Immature natural killer cell (primary cell): ENCODE measurements around the gene DBT. TPM values are rescaled to one million over a fixed set of nuclear protein-coding genes. Genes with fewer than 3 reads are reported as not detected.
A peak's percentile ranks its signal among the peaks of the same experiment; 100 is the strongest.
"Not testable (repeated sequence)": the region's sequence is repeated elsewhere in the genome, so short reads cannot be mapped to it uniquely, and the experiment has no call there.

Experiments
- DNase-seq, 3 donors: peaks; one replicate each; pipeline ENCODE4 v3.0.0; 2022; ENCODE audit warnings: mixed read lengths in 1 of 3
- H3K27ac Mint-ChIP-seq, 6 donors: one replicate each; pipeline ENCODE4 v1.8.0; 2020; ENCODE audit warnings: mixed read lengths in 6 of 6, mild to moderate bottlenecking in 5 of 6, inconsistent platforms in 4 of 6, moderate library complexity in 3 of 6
- H3K27me3 Mint-ChIP-seq, 3 donors: one replicate each; pipeline ENCODE4 v1.8.0; 2020 to 2021; ENCODE audit warnings: low read depth in 3 of 3, mild to moderate bottlenecking in 3 of 3, mixed read lengths in 3 of 3, moderate library complexity in 3 of 3, inconsistent platforms in 1 of 3
- H3K36me3 Mint-ChIP-seq, 3 donors: one replicate each; pipeline ENCODE4 v1.8.0; 2020; ENCODE audit warnings: mixed read lengths in 3 of 3, inconsistent platforms in 2 of 3, mild to moderate bottlenecking in 2 of 3
- H3K4me1 Mint-ChIP-seq, 2 donors: one replicate each; pipeline ENCODE4 v1.8.0; 2020; ENCODE audit warnings: inconsistent platforms in 2 of 2, mild to moderate bottlenecking in 2 of 2, mixed read lengths in 2 of 2, moderate library complexity in 1 of 2
- H3K4me3 Mint-ChIP-seq, 5 donors: one replicate each; pipeline ENCODE4 v1.8.0; 2020; ENCODE audit warnings: mild to moderate bottlenecking in 5 of 5, mixed read lengths in 5 of 5, inconsistent platforms in 3 of 5, moderate library complexity in 3 of 5
- H3K9me3 Mint-ChIP-seq, 6 donors: one replicate each; pipeline ENCODE4 v1.8.0; 2020; ENCODE audit warnings: mild to moderate bottlenecking in 6 of 6, mixed read lengths in 6 of 6, inconsistent platforms in 4 of 6, moderate library complexity in 3 of 6
- polyA plus RNA-seq, 3 donors: library from polyadenylated mRNA; unstranded; fragments of 300-500 nt; fragmentation: Illumina TruSeq; gene quantifications; one replicate each; pipeline ENCODE4 v1.2.3, GENCODE V29; 2021

The DBT gene
- polyA plus RNA-seq, 3 donors from 2014 or later, result 0.43 to 7.0 (median 3.5) TPM

GRCh38 chr1:100206301-100206700, 43.3 kb downstream of the DBT start:
- Mint-ChIP-seq H3K36me3 (peaks cover 41 to 58% (median 43%) of the 10 kb centered on the region in 3 donors), H3K4me1 (peaks cover 0 to 3% of the 10 kb centered on the region in 2 donors), H3K4me3 (no peak overlapping the region), H3K27ac (no peak overlapping the region), H3K27me3 (no peaks in the 10 kb centered on the region), H3K9me3 (no peaks in the 10 kb centered on the region)
- DNase-seq, result no peak

GRCh38 chr1:100205593-100205992, 44.0 kb downstream of the DBT start:
- not testable (repeated sequence) for H3K4me1 Mint-ChIP-seq, H3K27me3 Mint-ChIP-seq, H3K4me3 Mint-ChIP-seq, H3K9me3 Mint-ChIP-seq, H3K27ac Mint-ChIP-seq, DNase-seq
- peaks cover 46 to 58% (median 48%) of the 10 kb centered on the region in 3 donors for H3K36me3 Mint-ChIP-seq

- not testable (repeated sequence) for DNase-seq, H3K4me1 Mint-ChIP-seq, H3K9me3 Mint-ChIP-seq, H3K4me3 Mint-ChIP-seq, H3K27ac Mint-ChIP-seq, H3K27me3 Mint-ChIP-seq
- H3K36me3 Mint-ChIP-seq, result peaks cover 46 to 58% (median 49%) of the 10 kb centered on the region in 3 donors
These were observed 44.5 kb downstream of the DBT start for GRCh38 chr1:100205103-100205502.

- not testable (repeated sequence) for H3K4me3 Mint-ChIP-seq, DNase-seq, H3K4me1 Mint-ChIP-seq, H3K27me3 Mint-ChIP-seq, H3K9me3 Mint-ChIP-seq
- Mint-ChIP-seq H3K27ac (peak overlapping the region in 1 of 6 donors; percentile 20), H3K36me3 (peaks cover 46 to 67% (median 59%) of the 10 kb centered on the region in 3 donors)
These were observed 46.9 kb downstream of the DBT start for GRCh38 chr1:100202703-100203102.

- peaks cover 49 to 70% (median 67%) of the 10 kb centered on the region in 3 donors for H3K36me3 Mint-ChIP-seq
- not testable (repeated sequence) for H3K27ac Mint-ChIP-seq, DNase-seq, H3K27me3 Mint-ChIP-seq, H3K9me3 Mint-ChIP-seq, H3K4me1 Mint-ChIP-seq, H3K4me3 Mint-ChIP-seq
These were observed 49.6 kb downstream of the DBT start for GRCh38 chr1:100200060-100200459.

DNA sequence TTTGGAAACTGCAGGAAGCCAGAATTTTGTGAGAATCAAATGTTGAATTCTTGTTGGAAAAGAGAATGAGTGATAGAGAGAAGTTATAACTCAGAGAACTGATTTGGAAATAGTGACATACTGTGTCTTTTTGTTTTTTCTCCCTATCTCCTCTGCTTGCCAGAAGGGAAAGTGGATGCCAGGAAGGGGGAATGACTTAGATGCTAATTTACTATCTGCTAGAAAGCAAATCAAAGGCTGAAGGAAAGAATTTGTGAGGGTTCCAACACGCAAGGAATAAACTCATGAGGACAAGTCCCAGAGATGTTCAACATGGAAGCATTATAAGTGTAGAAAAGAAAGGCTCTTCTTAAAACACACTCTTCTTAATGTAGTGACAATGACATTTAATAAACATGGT, 51.0 kb downstream of the DBT start:
- no peak overlapping the region for H3K27ac Mint-ChIP-seq
- H3K27me3 Mint-ChIP-seq, result no peaks in the 10 kb centered on the region
- H3K9me3 Mint-ChIP-seq, result no peaks in the 10 kb centered on the region
- no peak overlapping the region for H3K4me3 Mint-ChIP-seq
- H3K36me3 Mint-ChIP-seq, result peaks cover 36 to 55% (median 54%) of the 10 kb centered on the region in 3 donors
- no peak for DNase-seq
- peaks cover 0 to 3% of the 10 kb centered on the region in 2 donors for H3K4me1 Mint-ChIP-seq

GRCh38 chr1:100188617-100189016, 61.0 kb downstream of the DBT start:
- Mint-ChIP-seq H3K36me3 (peaks cover 7 to 15% (median 9%) of the 10 kb centered on the region in 3 donors), H3K27ac (no peak overlapping the region), H3K9me3 (no peaks in the 10 kb centered on the region), H3K4me1 (no peaks in the 10 kb centered on the region), H3K4me3 (no peak overlapping the region), H3K27me3 (no peaks in the 10 kb centered on the region)
- no peak for DNase-seq

- no peaks in the 10 kb centered on the region for H3K4me1 Mint-ChIP-seq
- no peaks in the 10 kb centered on the region for H3K9me3 Mint-ChIP-seq
- DNase-seq, result no peak
- H3K27me3 Mint-ChIP-seq, result no peaks in the 10 kb centered on the region
- no peak overlapping the region for H3K4me3 Mint-ChIP-seq
- peaks cover 8 to 15% (median 9%) of the 10 kb centered on the region in 3 donors for H3K36me3 Mint-ChIP-seq
- H3K27ac Mint-ChIP-seq, result no peak overlapping the region
These were observed 61.7 kb downstream of the DBT start for GRCh38 chr1:100187912-100188311.

DNA sequence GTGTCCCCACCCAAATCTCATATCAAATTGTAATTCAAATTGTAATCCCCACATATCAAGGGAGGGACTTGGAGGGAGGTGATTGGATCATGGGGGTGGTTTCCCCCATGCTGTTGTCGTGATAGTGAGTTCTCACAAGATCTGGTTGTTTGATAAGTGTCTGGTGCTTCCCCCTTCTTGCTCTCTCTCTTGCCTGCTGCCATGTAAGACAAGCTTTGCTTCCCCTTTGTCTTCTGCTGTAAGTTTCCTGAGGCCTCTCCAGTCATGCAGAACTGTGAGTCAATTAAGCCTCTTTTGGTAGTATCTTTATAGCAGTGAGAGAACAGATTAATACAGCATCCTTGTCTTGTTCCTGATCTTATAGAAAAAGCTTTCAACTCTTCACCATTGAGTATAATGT, 65.1 kb downstream of the DBT start:
- DNase-seq, result no peak
- Mint-ChIP-seq H3K4me3 (no peak overlapping the region), H3K4me1 (no peaks in the 10 kb centered on the region), H3K27me3 (peaks cover 0 to 1% (median 0%) of the 10 kb centered on the region in 3 donors), H3K36me3 (peaks cover 0 to 13% (median 4%) of the 10 kb centered on the region in 3 donors), H3K9me3 (no peaks in the 10 kb centered on the region), H3K27ac (no peak overlapping the region)

DNA sequence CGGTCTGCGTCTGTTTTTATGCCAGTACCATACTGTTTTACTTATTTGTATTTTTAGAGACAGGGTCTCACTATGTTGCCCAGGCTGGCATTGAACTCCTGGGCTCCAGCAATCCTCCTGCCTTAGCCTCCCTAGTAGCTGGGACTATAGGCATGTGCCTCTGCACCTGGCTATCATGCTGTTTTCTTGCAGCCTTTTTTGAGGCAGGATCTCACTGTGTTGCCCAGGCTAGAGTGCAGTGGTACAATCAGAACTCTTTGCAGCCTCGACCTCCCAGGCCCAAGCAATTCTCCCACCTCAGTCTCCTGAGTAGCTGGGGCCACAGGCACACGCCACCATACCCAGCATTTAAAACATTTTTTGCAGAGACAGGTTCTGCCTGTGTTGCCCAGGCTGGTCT, 66.3 kb downstream of the DBT start:
- no peak overlapping the region for H3K27ac Mint-ChIP-seq
- H3K27me3 Mint-ChIP-seq, result peaks cover 0 to 1% (median 0%) of the 10 kb centered on the region in 3 donors
- no peaks in the 10 kb centered on the region for H3K9me3 Mint-ChIP-seq
- peaks cover 0 to 13% (median 4%) of the 10 kb centered on the region in 3 donors for H3K36me3 Mint-ChIP-seq
- DNase-seq, result no peak
- H3K4me1 Mint-ChIP-seq, result no peaks in the 10 kb centered on the region
- H3K4me3 Mint-ChIP-seq, result no peak overlapping the region

DNA sequence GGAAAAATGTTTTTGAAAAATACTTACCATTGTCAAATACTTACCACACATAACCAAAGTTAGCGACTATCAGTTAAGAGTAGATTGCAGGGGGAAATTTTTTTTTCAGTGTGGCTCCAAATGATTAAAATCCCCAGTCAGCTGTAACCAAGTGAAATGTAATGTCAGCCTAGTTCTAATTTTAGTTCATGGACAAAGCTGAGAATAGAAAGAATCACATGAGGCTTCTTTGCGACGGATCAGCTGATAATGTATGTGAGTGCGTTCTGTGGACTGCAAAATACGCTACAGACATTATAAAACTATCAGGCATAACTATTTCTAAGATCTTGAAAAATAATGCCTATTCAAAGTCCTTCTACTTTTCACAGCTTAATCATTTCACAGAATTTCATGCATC, 71.5 kb downstream of the DBT start, which contains the start of gene LRRC39:
TSS of gene LRRC39 (minus strand) at position 166 of the 400 bp plus-strand sequence. CDS start 9,740 bp downstream, outside the sequence.
- Mint-ChIP-seq H3K27me3 (peaks cover 0 to 3% (median 2%) of the 10 kb centered on the region in 3 donors), H3K9me3 (no peaks in the 10 kb centered on the region), H3K36me3 (peaks cover 0 to 13% (median 4%) of the 10 kb centered on the region in 3 donors), H3K4me1 (no peaks in the 10 kb centered on the region), H3K4me3 (no peak within 1 kb of the TSS), H3K27ac (peak within 1 kb of the TSS in 1 of 6 donors; percentile 67)
- DNase-seq, result no peak

GRCh38 chr1:100177295-100178041, 72.2 kb downstream of the DBT start:
- no peak for DNase-seq
- Mint-ChIP-seq H3K4me3 (no peak overlapping the region), H3K4me1 (no peaks in the 10 kb centered on the region), H3K9me3 (no peaks in the 10 kb centered on the region), H3K36me3 (peaks cover 0 to 8% (median 0%) of the 10 kb centered on the region in 3 donors), H3K27ac (no peak overlapping the region), H3K27me3 (peaks cover 0 to 3% (median 2%) of the 10 kb centered on the region in 3 donors)

DNA sequence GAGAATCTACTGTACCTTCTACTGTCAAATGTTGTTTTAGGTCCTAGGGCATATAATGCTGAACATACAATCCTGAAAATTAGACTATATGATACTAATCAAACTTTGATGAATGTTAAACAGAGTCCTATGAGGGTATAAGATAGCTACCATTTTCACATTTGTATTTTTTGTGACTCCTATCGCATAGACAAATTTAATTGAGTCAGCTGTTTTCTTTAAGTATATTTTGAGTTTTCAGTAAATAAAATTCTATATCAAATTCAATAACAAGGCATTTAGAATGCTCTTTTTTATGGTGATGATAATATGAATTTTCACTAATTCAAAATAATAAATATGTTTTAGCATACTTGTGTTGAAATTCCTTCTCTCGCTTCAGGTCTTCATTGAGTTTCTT, 81.6 kb downstream of the DBT start:
- Mint-ChIP-seq H3K27me3 (peaks cover 0 to 4% (median 0%) of the 10 kb centered on the region in 3 donors), H3K36me3 (peaks cover 0 to 9% (median 3%) of the 10 kb centered on the region in 3 donors), H3K4me1 (no peaks in the 10 kb centered on the region), H3K9me3 (no peaks in the 10 kb centered on the region), H3K27ac (no peak overlapping the region), H3K4me3 (no peak overlapping the region)
- no peak for DNase-seq

GRCh38 chr1:100164702-100165101, 84.9 kb downstream of the DBT start:
- no peaks in the 10 kb centered on the region for H3K9me3 Mint-ChIP-seq
- H3K36me3 Mint-ChIP-seq, result peaks cover 0 to 13% (median 3%) of the 10 kb centered on the region in 3 donors
- H3K27ac Mint-ChIP-seq, result no peak overlapping the region
- peaks cover 0 to 4% (median 0%) of the 10 kb centered on the region in 3 donors for H3K27me3 Mint-ChIP-seq
- no peaks in the 10 kb centered on the region for H3K4me1 Mint-ChIP-seq
- H3K4me3 Mint-ChIP-seq, result no peak overlapping the region
- DNase-seq, result no peak
